Muscle layer of duodenum (tissue), 2 donors: ENCODE data around the gene VPS39.

ENCODE experiments used
- H3K27ac ChIP-seq: one replicate; pipeline ENCODE4 v1.7.0; 2013; ENCODE audit warnings: mild to moderate bottlenecking, low read length
- H3K27me3 ChIP-seq: one replicate; pipeline ENCODE4 v1.7.0; 2013; ENCODE audit warnings: low read depth, mild to moderate bottlenecking, control low read depth, low read length
- H3K36me3 ChIP-seq, 2 donors: one replicate each; pipeline ENCODE4 v1.7.0; 2013; ENCODE audit warnings: low read length in 2 of 2, control low read depth in 1 of 2, mild to moderate bottlenecking in 1 of 2; ENCODE audit not compliant: insufficient read depth in 2 of 2, control insufficient read depth in 1 of 2
- H3K4me1 ChIP-seq, 2 donors: one replicate each; pipeline ENCODE4 v1.7.0; 2013; ENCODE audit warnings: low read length in 2 of 2, mild to moderate bottlenecking in 2 of 2, control low read depth in 1 of 2, moderate library complexity in 1 of 2; ENCODE audit not compliant: insufficient read depth in 2 of 2, control insufficient read depth in 1 of 2
- H3K4me3 ChIP-seq, 2 donors: one replicate each; pipeline ENCODE4 v1.7.0; 2013; ENCODE audit warnings: low read length in 2 of 2, low read depth in 1 of 2, mild to moderate bottlenecking in 1 of 2
- H3K9me3 ChIP-seq, 2 donors: one replicate each; pipeline ENCODE4 v1.7.0; 2013; ENCODE audit warnings: low read length in 2 of 2, control low read depth in 1 of 2, mild to moderate bottlenecking in 1 of 2; ENCODE audit not compliant: control insufficient read depth in 1 of 2
- donor health status: healthy.

Gene VPS39

DNA sequence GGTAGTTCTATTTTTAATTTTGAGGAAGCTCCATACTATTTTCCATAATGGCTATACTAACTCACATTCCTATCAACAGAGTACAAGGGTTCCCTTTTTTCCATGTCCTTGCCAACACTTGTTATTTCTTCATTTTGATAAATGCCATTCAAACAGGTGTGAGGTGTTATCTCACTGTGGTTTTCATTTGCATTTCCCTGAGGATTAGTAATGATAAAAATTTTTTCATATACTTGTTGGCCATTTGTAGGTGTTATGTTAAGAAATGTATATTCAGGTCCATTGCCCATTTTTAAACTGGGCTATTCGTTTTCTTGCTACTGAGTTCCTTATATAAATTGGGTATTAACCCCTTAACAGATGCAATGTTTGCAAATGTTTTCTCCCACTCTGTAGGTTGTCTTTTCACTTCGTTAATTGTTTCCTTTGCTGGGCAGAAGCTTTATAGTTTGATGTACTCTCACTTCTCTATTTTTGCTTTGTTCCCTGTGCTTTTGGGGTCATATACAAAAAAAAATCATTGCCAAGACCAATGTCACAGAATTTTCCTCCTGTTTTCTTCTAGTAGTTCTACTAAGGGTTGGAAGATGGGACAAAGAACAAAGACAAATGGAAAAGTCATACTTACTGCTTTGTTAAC, 11.0 kb upstream of the VPS39 start:
- Histone ChIP-seq H3K36me3 (peaks cover 42 to 64% of the 10 kb centered on the region in 2 donors), H3K4me3 (no peak overlapping the region), H3K27ac (no peak overlapping the region), H3K4me1 (no peaks in the 10 kb centered on the region), H3K27me3 (no peaks in the 10 kb centered on the region), H3K9me3 (no peaks in the 10 kb centered on the region)

- no peak overlapping the region for H3K27ac ChIP-seq
- no peaks in the 10 kb centered on the region for H3K9me3 ChIP-seq
- no peak overlapping the region for H3K4me3 ChIP-seq
- H3K36me3 ChIP-seq, result peaks cover 44 to 56% of the 10 kb centered on the region in 2 donors
- H3K27me3 ChIP-seq, result no peaks in the 10 kb centered on the region
- no peaks in the 10 kb centered on the region for H3K4me1 ChIP-seq
These were observed 9.5 kb upstream of the VPS39 start for GRCh38 chr15:42217568-42217967.

DNA sequence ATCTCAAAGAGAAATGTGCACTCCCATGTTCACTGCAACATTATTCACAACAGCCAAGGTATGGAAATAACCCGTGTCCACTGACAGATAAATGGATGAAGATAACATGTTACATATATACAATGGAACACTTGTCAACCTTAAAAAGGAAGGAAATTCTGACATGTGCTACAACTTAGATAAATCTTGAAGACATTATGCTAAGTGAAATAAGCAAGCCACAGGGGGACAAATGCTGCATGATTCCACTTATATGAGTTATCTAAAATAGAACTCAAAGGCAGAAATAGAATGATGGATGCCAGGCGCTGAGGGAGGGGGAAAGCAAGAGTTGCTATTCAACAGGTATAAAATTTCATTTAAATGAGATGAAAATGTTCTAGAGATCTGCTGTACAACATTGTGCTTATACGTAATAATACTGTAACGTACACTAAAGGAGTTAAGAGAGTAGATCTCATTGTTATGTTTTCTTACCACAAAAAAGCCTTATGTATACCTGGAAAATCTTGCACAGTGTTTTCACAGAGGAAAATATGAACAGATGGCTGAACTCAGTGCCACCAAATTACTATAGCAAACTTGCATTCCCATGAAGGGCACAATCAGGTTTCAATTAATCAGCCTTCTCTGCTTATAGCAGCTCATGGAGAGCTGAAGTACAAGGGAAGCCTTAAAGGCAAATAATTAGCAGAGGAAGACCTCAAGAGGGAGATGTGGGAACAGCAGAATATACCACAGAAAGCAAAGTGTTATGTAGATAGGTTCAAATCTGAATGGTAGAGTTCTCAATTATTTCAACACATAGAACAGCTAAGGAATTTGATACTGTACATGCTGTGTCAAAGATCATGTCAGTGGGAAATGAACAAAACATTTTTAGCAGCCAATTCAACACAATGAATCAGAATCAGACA, 8.1 kb upstream of the VPS39 start:
- no peak overlapping the region for H3K4me3 ChIP-seq
- H3K4me1 ChIP-seq, result no peaks in the 10 kb centered on the region
- no peaks in the 10 kb centered on the region for H3K27me3 ChIP-seq
- H3K36me3 ChIP-seq, result peaks cover 54 to 55% of the 10 kb centered on the region in 2 donors
- no peaks in the 10 kb centered on the region for H3K9me3 ChIP-seq
- H3K27ac ChIP-seq, result no peak overlapping the region

- Histone ChIP-seq H3K9me3 (no peaks in the 10 kb centered on the region), H3K27ac (no peak overlapping the region), H3K4me1 (no peaks in the 10 kb centered on the region), H3K4me3 (no peak overlapping the region), H3K36me3 (peaks cover 52 to 57% of the 10 kb centered on the region in 2 donors), H3K27me3 (no peaks in the 10 kb centered on the region)
These were observed 6.5 kb upstream of the VPS39 start for GRCh38 chr15:42214600-42214999.

GRCh38 chr15:42213511-42213910, 5.4 kb upstream of the VPS39 start:
- no peaks in the 10 kb centered on the region for H3K27me3 ChIP-seq
- H3K27ac ChIP-seq, result no peak overlapping the region
- H3K4me3 ChIP-seq, result no peak overlapping the region
- H3K9me3 ChIP-seq, result no peaks in the 10 kb centered on the region
- no peaks in the 10 kb centered on the region for H3K4me1 ChIP-seq
- H3K36me3 ChIP-seq, result peaks cover 41 to 46% of the 10 kb centered on the region in 2 donors

DNA sequence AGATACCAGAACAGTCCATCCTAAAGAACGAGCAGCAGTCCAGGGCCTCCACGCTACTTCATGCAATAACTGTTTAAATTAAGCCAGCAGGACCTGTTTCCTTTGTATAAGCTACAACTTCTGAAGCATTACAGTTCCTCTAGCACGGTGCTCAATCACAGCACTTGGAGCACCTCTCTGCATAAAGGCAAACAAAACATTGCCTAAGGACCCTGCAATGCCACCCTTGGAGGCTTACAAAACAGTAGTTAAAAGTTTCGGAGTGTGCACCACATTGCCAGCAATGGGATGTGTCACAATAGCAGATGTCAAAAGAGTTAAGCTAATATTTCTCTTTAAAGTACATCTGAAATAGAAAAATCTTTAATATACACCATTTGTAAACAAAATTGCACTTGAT, 2.6 kb upstream of the VPS39 start:
- Histone ChIP-seq H3K27me3 (no peaks in the 10 kb centered on the region), H3K4me3 (no peak overlapping the region), H3K36me3 (peaks cover 16 to 29% of the 10 kb centered on the region in 2 donors), H3K27ac (no peak overlapping the region), H3K4me1 (peaks cover 13 to 16% of the 10 kb centered on the region in 2 donors), H3K9me3 (no peaks in the 10 kb centered on the region)

- Histone ChIP-seq H3K27ac (no peak overlapping the region), H3K27me3 (no peaks in the 10 kb centered on the region), H3K9me3 (no peaks in the 10 kb centered on the region), H3K4me3 (peak overlapping the region in 1 of 2 donors; percentile 98), H3K4me1 (peaks cover 13 to 16% of the 10 kb centered on the region in 2 donors), H3K36me3 (peaks cover 9 to 13% of the 10 kb centered on the region in 2 donors)
These were observed 1.7 kb downstream of the VPS39 start for GRCh38 chr15:42206406-42206805.

DNA sequence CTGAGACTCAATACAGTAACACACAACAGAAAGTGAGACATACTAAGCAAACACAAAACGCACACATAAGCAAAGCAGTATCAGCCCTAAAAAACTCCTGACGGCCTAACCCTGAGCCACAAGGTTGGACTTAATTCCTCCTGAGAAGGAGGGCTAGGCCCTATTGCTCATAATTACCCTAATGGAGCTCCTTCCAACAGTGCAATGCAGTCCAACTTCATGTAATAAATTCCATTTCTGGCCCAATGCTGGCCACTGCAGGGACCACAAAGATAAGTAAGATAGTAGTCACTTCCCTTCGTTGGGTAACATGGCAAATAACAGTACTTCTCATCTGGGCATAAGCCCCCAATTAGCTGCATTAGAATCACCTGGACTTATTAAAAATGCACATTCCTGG, 4.2 kb downstream of the VPS39 start:
- Histone ChIP-seq H3K9me3 (no peaks in the 10 kb centered on the region), H3K27me3 (no peaks in the 10 kb centered on the region), H3K4me1 (peaks cover 13 to 16% of the 10 kb centered on the region in 2 donors), H3K4me3 (no peak overlapping the region), H3K36me3 (peaks cover 8 to 11% of the 10 kb centered on the region in 2 donors), H3K27ac (no peak overlapping the region)

GRCh38 chr15:42202653-42203052, 5.5 kb downstream of the VPS39 start:
- no peak overlapping the region for H3K27ac ChIP-seq
- no peaks in the 10 kb centered on the region for H3K9me3 ChIP-seq
- peaks cover 13 to 16% of the 10 kb centered on the region in 2 donors for H3K4me1 ChIP-seq
- H3K36me3 ChIP-seq, result peaks cover 20 to 21% of the 10 kb centered on the region in 2 donors
- no peak overlapping the region for H3K4me3 ChIP-seq
- H3K27me3 ChIP-seq, result no peaks in the 10 kb centered on the region

DNA sequence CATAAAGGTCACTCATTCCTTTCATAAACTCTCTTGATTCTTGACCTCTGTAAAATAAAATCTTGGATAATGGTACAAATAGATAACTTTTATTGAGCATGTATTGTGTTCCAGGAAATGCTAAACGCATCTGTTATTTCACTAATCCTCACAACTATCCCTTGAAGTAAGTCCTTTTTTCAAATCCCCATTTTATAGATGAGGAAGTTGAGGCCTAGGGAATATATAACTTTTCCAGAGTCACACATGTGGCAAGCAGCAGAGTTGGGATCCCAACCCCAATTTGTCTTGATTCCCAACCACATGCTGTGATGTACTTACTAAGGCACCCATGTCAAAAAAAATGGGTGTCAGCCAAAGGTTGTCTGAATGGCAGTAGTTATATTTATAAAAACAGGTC, 6.3 kb downstream of the VPS39 start:
- Histone ChIP-seq H3K27ac (no peak overlapping the region), H3K27me3 (no peaks in the 10 kb centered on the region), H3K9me3 (no peaks in the 10 kb centered on the region), H3K4me1 (peaks cover 6 to 8% of the 10 kb centered on the region in 2 donors), H3K36me3 (peaks cover 24 to 25% of the 10 kb centered on the region in 2 donors), H3K4me3 (no peak overlapping the region)

- H3K27ac ChIP-seq, result no peak overlapping the region
- no peaks in the 10 kb centered on the region for H3K4me1 ChIP-seq
- H3K36me3 ChIP-seq, result peaks cover 28 to 31% of the 10 kb centered on the region in 2 donors
- H3K27me3 ChIP-seq, result no peaks in the 10 kb centered on the region
- no peaks in the 10 kb centered on the region for H3K9me3 ChIP-seq
- H3K4me3 ChIP-seq, result no peak overlapping the region
These were observed 9.0 kb downstream of the VPS39 start for GRCh38 chr15:42199126-42199525.
